ENCODE results near the gene NDRG3. TPM values are rescaled to one million over a fixed set of nuclear protein-coding genes. Genes with fewer than 3 reads are reported as not detected.

Gene NDRG3
- 24.3 and 27.9 TPM in 2 replicates for total RNA-seq

GRCh38 chr20:36745927-36746659, at the start of gene NDRG3:
Gene NDRG3 (minus strand): TSS chr20:36746090. CDS start chr20:36721735, 24,355 bp downstream.

GRCh38 chr20:36773597-36774390, 27.9 kb upstream of the NDRG3 start, which contains the start of gene DSN1:
Gene DSN1 (minus strand): TSS chr20:36773763. CDS start chr20:36771458, 2,305 bp downstream.

GRCh38 chr20:36645998-36646397, 99.9 kb downstream of the NDRG3 start, which contains the start of gene SLA2:
Gene SLA2 (minus strand): TSS chr20:36646196. CDS start chr20:36641335, 4,861 bp downstream.

GRCh38 chr20:36605399-36606157, 140.3 kb downstream of the NDRG3 start, which contains the start of gene RAB5IF:
Gene RAB5IF (plus strand): TSS chr20:36605779. CDS start chr20:36605952, 173 bp downstream.

Other genes with a start within 250 kb of the NDRG3 start
- 7.0 and 8.0 TPM in 2 replicates for gene MYL9, start 204.6 kb downstream of the NDRG3 start, total RNA-seq
- gene TGIF2, start 172.5 kb downstream of the NDRG3 start, total RNA-seq = 3.2 and 4.0 TPM in 2 replicates
- 39.1 and 42.4 TPM in 2 replicates for gene RAB5IF, start 140.3 kb downstream of the NDRG3 start, total RNA-seq
- gene SLA2, start 99.9 kb downstream of the NDRG3 start, total RNA-seq = not detected in 2 replicates
- gene DSN1, start 27.7 kb upstream of the NDRG3 start, total RNA-seq = 5.7 and 5.8 TPM in 2 replicates
- gene TLDC2, start 130.0 kb upstream of the NDRG3 start, total RNA-seq = 0.09 and 0.32 TPM in 2 replicates
- 29.6 and 29.8 TPM in 2 replicates for gene SAMHD1, start 205.6 kb upstream of the NDRG3 start, total RNA-seq

Measured in bronchial smooth muscle cell (primary cell).